KBM-7 (cell line): ENCODE measurements around the gene NELL1.
A peak's percentile ranks its signal among the peaks of the same experiment; 100 is the strongest.
"Not testable (repeated sequence)": the region's sequence is repeated elsewhere in the genome, so short reads cannot be mapped to it uniquely, and the experiment has no call there.

Experiments used
- DNase-seq: peaks from one replicate; pipeline ENCODE4 v3.0.0-alpha.2; 2015
- in situ Hi-C: fragments of 300-500 bp; cut with MboI; formaldehyde crosslinking; loops from 2 replicates; pipeline ENCODE4 v1.14.3; 2020; ENCODE audit warnings: low sequenced_read_pairs, low pct_unique_long_range_greater_than_20kb, mixed read lengths

Gene NELL1

DNA sequence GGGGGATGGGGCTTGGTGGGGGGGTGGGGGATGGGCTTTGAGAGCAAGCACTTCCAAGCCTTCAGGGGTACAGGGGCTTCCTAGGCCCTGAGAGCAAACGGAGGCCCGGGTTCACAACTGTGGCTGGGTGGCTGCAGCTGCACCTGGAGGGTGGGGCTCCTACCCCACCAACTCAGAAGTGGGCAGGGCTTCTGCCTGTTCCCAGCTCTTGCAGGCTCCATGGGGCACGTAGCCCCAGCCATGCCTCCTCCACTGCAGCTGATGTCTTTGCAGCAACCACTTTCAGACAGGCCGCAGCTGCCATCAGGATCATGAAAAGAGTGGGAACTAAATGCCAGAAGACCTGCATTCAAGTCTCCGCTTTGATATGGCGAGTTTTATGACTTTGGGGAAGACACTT is 464.3 kb downstream of the NELL1 start:
- in situ Hi-C loops = no loop called here

GRCh38 chr11:21137803-21138202 is 468.4 kb downstream of the NELL1 start:
- in situ Hi-C loops = no loop called here
- DNase-seq = no peak

More for the DNA sequence above, 464.3 kb downstream of the NELL1 start:
- DNase-seq = no peak

DNA sequence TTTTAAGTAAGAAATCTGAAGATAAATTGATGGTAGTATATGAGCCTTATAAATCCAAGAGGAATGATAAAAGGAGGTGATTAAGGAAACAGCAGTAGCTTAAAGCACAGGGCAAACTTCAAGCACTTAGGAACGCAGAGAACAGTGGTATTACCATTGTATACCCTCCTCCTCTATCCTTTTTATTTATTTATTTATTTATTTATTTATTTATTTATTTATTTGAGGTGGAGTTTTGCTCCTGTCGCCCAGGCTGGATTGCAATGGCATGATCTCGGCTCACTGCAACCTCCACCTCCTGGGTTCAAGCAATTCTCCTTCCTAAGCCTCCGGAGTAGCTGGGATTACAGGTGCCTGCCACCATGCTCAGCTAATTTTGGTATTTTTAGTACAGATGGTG is 472.2 kb downstream of the NELL1 start:
- DNase-seq, in situ Hi-C loops: not testable (repeated sequence)

DNA sequence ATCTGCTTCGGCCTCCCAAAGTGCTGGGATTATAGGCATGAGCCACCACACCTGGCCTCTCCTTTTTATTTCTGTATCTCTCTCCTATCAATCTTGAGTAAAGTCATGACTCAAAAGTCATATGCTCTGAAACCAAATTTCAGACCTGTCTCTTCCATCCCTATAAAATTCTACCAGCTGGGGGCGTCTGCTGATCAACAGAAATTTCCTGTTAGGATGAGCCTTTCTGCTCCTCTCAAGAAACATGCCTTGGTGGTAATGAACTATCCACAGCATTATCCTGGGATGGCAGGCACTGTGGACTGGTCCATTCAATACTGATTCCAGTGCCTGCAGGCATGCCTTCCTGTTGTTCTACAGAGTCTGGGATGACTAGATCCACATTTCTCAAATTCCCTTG is 472.6 kb downstream of the NELL1 start:
- peak; percentile 4 for DNase-seq
- in situ Hi-C loops = no loop called here

DNA sequence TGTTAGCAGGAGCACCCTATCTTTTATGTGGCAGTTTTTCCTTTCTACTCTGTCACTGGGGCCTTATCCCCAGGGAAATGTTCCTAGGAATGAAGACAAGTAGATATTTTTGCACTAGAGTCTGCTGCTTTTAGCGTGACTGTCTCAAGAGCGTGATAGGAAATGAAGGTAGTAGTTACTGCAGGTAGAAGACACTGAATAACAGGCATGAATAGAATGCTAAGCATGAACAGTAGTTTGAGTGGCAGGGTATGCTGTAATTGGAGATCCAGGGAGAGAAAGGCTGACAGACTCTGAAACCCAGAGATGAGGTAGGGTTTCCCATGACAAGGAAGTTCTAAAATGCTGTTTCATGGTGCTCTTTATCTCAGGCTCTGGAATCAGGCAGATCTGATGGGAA is 475.1 kb downstream of the NELL1 start:
- in situ Hi-C loops = no loop called here
- no peak for DNase-seq

DNA sequence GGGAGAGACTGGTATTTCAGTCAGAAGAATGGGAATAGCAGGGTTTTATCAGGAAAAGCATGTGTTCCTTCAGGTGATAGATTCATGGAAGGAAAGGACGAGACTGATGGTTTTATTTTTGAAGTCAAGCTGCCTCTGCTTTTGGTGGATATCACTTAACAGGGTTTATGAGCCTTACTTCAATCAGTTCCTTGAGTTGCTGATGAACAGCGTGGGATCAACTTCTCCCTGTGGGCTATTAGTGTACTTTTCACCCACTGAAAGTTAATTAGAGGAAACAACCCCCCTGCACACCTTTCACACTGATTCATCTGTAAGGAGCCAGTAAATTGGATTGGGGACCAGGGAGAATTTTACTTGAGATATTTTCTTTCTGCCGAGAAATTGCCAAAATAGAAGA is 479.0 kb downstream of the NELL1 start:
- in situ Hi-C loops = no loop called here
- DNase-seq = no peak

DNA sequence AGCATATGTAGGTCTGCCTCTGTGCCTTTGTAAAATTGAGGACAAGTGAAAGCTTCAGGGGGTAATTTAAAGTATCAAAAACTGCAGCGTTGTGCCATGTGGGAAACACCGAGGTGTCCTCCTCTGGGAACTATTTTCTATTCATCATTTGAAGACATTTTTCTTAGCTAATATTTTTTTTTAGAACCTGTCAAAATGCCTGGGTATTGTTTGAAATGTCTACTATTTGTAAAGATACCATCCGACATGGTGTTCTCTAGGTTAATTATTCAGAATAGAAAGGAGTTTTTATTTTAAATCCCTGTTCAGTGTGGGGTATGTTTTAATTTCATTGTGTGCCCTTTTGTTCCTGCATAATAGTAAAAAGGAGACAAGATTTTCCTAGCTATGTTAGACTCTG is 490.8 kb downstream of the NELL1 start:
- in situ Hi-C loops = no loop called here
- DNase-seq = no peak

DNA sequence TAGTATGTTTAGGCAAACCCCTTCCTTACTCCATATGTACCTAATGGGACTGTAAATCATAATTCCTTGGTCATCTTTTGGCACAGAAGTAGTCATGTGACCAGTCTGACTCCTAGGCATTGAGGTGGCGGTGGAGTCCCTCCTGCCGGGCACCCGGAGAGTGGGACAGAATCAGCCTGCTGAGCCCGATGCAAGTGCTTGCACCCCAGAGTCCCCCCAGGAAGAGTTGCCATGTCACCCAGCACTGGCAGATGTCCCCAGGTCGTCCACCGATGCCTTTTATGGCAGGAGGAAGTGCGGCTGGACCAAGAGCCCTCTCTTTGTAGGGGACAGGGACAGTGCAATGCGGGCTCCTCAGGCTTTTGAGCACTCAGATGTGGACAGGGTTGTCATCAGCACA is 500.3 kb downstream of the NELL1 start:
- no peak for DNase-seq
- in situ Hi-C loops = no loop called here

- in situ Hi-C loops = no loop called here
- DNase-seq = no peak
These were observed 504.1 kb downstream of the NELL1 start for GRCh38 chr11:21173476-21173875.

GRCh38 chr11:21174781-21175180 is 505.4 kb downstream of the NELL1 start:
- in situ Hi-C loops = no loop called here
- DNase-seq = no peak

- in situ Hi-C loops = no loop called here
- no peak for DNase-seq
These were observed 508.0 kb downstream of the NELL1 start for GRCh38 chr11:21177379-21177778.

GRCh38 chr11:21179770-21180169 is 510.4 kb downstream of the NELL1 start:
- in situ Hi-C loops = no loop called here
- no peak for DNase-seq

DNA sequence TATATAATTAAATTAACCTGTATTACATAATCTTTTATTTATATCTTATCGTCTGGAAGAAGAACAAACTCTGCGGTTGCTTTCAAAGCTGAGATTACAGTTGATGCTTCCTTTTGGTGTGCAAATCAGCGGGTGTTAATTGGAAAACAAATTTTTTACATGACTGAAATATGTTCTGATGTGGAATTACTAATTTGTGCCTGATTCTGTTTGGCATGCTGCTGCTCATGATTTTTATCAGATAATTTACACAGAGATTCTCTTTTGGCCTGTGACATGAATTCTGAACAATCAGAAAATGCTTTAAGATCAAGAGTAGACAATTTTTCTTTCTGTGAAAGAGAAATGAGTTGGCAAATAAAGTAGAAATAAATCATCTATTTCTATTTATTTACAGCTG is 510.8 kb downstream of the NELL1 start:
- DNase-seq = no peak
- in situ Hi-C loops = no loop called here

- no peak for DNase-seq
- in situ Hi-C loops = no loop called here
These were observed 516.6 kb downstream of the NELL1 start for GRCh38 chr11:21185959-21186358.

DNA sequence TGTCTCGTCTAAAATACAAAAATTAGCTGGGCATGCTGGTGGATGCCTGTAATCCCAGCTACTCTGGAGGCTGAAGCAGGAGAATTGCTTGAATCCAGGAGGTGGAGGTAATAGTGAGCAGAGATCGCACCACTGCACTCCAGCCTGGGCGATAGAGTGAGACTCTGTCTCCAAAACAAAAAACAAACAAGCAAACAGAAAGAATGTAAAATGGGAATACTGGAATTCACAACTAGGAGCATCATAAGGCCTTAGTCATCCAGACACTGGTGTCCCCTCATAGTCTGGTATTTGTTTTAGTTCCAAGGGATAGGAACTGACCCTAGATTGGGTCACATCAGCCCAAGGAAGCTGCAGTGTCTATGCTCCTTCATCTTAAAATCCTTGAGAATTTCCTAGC is 520.8 kb downstream of the NELL1 start:
- in situ Hi-C loops = no loop called here
- DNase-seq = no peak

- in situ Hi-C loops = no loop called here
- no peak for DNase-seq
These were observed 526.6 kb downstream of the NELL1 start for GRCh38 chr11:21195995-21196394.

- DNase-seq = no peak
- in situ Hi-C loops = no loop called here
These were observed 529.1 kb downstream of the NELL1 start for GRCh38 chr11:21198498-21198897.

- in situ Hi-C loops = no loop called here
These were observed 535.8 kb downstream of the NELL1 start for GRCh38 chr11:21205205-21205604.

DNA sequence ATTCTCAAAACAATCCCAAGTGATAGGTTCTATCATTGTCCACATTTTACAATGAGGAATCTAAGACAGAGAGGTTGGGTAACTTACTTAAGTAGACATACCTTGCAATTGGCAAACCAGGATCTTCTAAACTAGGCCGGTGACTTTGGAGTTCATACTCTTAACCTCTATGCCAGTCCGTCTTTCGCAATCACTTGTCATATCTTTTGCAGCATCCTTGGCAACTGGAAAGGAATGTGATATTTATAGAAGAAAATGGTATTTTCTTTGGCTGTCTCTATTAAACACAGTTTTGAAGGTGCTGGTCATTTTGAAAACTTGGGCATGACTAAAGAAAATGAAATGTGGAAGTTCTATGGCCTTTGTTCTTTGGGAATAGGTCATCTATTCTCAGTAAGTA is 556.5 kb downstream of the NELL1 start:
- in situ Hi-C loops = no loop called here
- DNase-seq = no peak

More at GRCh38 chr11:21205205-21205604, 535.8 kb downstream of the NELL1 start:
- no peak for DNase-seq

GRCh38 chr11:21229224-21229623 is 559.8 kb downstream of the NELL1 start:
- in situ Hi-C loops = no loop called here

GRCh38 chr11:21250196-21250595 is 580.8 kb downstream of the NELL1 start:
- in situ Hi-C loops = no loop called here
- DNase-seq = no peak

More at GRCh38 chr11:21229224-21229623, 559.8 kb downstream of the NELL1 start:
- DNase-seq = no peak

- in situ Hi-C loops = no loop called here
These were observed 584.7 kb downstream of the NELL1 start for GRCh38 chr11:21254055-21254454.

More at GRCh38 chr11:21254055-21254454, 584.7 kb downstream of the NELL1 start:
- DNase-seq = no peak
